ENCODE data around the gene ZNF480. TPM values are rescaled to one million over a fixed set of nuclear protein-coding genes. Genes with fewer than 3 reads are reported as not detected.
"Not testable (repeated sequence)": the region's sequence is repeated elsewhere in the genome, so short reads cannot be mapped to it uniquely, and the experiment has no call there.

The ZNF480 gene
- total and polyA plus RNA-seq, 2 donors (not counting 1 experiment from before 2014, with no cell fraction given) = 6.7 to 21.8 TPM

DNA sequence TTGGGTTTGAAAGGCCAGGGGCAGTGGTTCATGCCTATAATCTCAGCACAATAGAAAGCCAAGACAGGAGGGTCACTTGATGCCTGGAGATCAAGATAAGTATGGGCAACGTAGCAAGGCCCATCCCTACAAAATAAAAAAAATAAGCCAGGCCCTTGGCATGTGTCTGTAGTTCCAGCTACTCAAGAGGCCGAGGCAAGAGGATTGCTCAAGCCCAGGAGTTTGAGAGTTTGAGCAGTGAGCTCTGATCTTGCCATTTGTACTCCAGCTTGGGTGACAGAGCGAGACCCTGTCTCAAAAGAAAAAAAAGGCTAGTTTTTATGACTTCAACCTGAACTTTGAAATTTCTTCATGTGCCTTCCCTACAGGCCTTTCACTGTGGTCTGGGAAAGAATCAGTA, 5.2 kb upstream of the ZNF480 start:
- Histone ChIP-seq H3K4me2 (replicated peaks; ENCODE audit: low read depth, low read length, poor library complexity, severe bottlenecking) (no peak overlapping the region), H3K4me1 (ENCODE audit: control insufficient read depth in 2 of 2, insufficient read depth in 2 of 2, low read length in 2 of 2) (peaks cover 4 to 6% of the 10 kb centered on the region in 2 donors), H3K79me2 (ENCODE audit: control insufficient read depth, insufficient read depth, low read length) (peaks cover 5% of the 10 kb centered on the region), H3K36me3 (replicated peaks in 1 of 2; ENCODE audit: control extremely low read depth in 1 of 2, control insufficient read depth in 1 of 2, extremely low read depth in 1 of 2, insufficient read depth in 2 of 2, low read length in 1 of 2) (peaks cover 14 to 31% of the 10 kb centered on the region in 2 experiments), H4K20me1 (ENCODE audit: control insufficient read depth, insufficient read depth, low read length, poor library complexity, severe bottlenecking) (no peaks in the 10 kb centered on the region), H3K27ac (ENCODE audit: low read length in 2 of 2) (no peak overlapping the region), H3K9ac (ENCODE audit: low read length) (no peak overlapping the region), H3K27me3 (replicated peaks in 1 of 4; ENCODE audit: control extremely low read depth in 1 of 4, control insufficient read depth in 3 of 4, insufficient read depth in 4 of 4, low read length in 3 of 4) (no peaks in the 10 kb centered on the region), H3K4me3 (ENCODE audit: control extremely low read depth in 1 of 5, extremely low read depth in 1 of 5, insufficient read depth in 1 of 5, low read depth in 2 of 5, low read length in 4 of 5) (no peak overlapping the region), H3K9me3 (ENCODE audit: control extremely low read depth in 1 of 3, control insufficient read depth in 2 of 3, insufficient read depth in 1 of 3, low read length in 2 of 3) (peaks cover 4 to 34% (median 6%) of the 10 kb centered on the region in 3 donors), H2AFZ (ENCODE audit: insufficient read depth, low read depth, low read length, poor library complexity, severe bottlenecking) (no peak overlapping the region)
- Mint-ChIP-seq H3K9me3 (ENCODE audit: insufficient read depth) (peaks cover 11% of the 10 kb centered on the region), H3K4me3 (no peak overlapping the region), H3K4me1 (peaks cover 2% of the 10 kb centered on the region), H3K27ac (no peak overlapping the region), H3K27me3 (no peaks in the 10 kb centered on the region)
- POLR2A ChIA-PET = no interaction called here
- DNase-seq (no peak), ATAC-seq (ENCODE audit: low read depth) (no peak)
- 100% methylated on average over 3 of the region's 3 CpGs for WGBS (ENCODE audit: insufficient coverage)
- TF ChIP-seq, protein P1, sequence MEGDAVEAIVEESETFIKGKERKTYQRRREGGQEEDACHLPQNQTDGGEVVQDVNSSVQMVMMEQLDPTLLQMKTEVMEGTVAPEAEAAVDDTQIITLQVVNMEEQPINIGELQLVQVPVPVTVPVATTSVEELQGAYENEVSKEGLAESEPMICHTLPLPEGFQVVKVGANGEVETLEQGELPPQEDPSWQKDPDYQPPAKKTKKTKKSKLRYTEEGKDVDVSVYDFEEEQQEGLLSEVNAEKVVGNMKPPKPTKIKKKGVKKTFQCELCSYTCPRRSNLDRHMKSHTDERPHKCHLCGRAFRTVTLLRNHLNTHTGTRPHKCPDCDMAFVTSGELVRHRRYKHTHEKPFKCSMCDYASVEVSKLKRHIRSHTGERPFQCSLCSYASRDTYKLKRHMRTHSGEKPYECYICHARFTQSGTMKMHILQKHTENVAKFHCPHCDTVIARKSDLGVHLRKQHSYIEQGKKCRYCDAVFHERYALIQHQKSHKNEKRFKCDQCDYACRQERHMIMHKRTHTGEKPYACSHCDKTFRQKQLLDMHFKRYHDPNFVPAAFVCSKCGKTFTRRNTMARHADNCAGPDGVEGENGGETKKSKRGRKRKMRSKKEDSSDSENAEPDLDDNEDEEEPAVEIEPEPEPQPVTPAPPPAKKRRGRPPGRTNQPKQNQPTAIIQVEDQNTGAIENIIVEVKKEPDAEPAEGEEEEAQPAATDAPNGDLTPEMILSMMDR (IDR thresholded peaks at IDR 0.05) = no peak
- no peak for TF ChIP-seq EZH2 (IDR thresholded peaks at IDR 0.05; ENCODE audit: borderline replicate concordance, insufficient read depth, low read depth, low read length, poor library complexity, severe bottlenecking)
- intact Hi-C loops (cut with micrococcal nuclease) = no loop called here
- CTCF ChIA-PET = no interaction called here

DNA sequence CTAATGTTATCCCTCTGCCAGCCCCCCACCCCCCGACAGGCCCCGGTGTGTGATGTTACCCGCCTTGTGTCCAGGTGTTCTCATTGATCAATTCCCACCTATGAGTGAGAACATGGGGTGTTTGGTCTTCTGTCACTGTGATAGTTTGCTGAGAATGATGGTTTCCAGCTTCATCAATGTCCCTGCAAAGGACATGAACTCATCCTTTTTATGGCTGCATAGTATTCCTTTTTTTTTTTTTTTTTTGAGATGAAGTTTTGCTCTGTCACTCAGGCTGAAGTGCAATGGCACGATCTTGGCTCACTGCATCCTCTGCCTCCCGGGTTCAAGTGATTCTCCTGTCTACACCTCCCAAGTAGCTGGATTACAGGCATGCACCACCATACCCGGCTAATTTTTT, 4.0 kb upstream of the ZNF480 start:
- POLR2A ChIA-PET; H3K9ac ChIP-seq (ENCODE audit: low read length); H3K27ac ChIP-seq (ENCODE audit: low read length in 2 of 2); H3K27ac Mint-ChIP-seq; intact Hi-C loops (cut with micrococcal nuclease); H3K27me3 ChIP-seq (replicated peaks in 1 of 4; ENCODE audit: control extremely low read depth in 1 of 4, control insufficient read depth in 3 of 4, insufficient read depth in 4 of 4, low read length in 3 of 4); H2AFZ ChIP-seq (ENCODE audit: insufficient read depth, low read depth, low read length, poor library complexity, severe bottlenecking); H3K4me2 ChIP-seq (replicated peaks; ENCODE audit: low read depth, low read length, poor library complexity, severe bottlenecking); H3K27me3 Mint-ChIP-seq; ATAC-seq (ENCODE audit: low read depth); CTCF ChIA-PET; H3K4me3 ChIP-seq (ENCODE audit: control extremely low read depth in 1 of 5, extremely low read depth in 1 of 5, insufficient read depth in 1 of 5, low read depth in 2 of 5, low read length in 4 of 5); H3K9me3 Mint-ChIP-seq (ENCODE audit: insufficient read depth); H4K20me1 ChIP-seq (ENCODE audit: control insufficient read depth, insufficient read depth, low read length, poor library complexity, severe bottlenecking); DNase-seq; H3K4me3 Mint-ChIP-seq: not testable (repeated sequence)
- H3K36me3 ChIP-seq (replicated peaks in 1 of 2; ENCODE audit: control extremely low read depth in 1 of 2, control insufficient read depth in 1 of 2, extremely low read depth in 1 of 2, insufficient read depth in 2 of 2, low read length in 1 of 2) = peaks cover 11 to 30% of the 10 kb centered on the region in 2 experiments
- H3K4me1 ChIP-seq (ENCODE audit: control insufficient read depth in 2 of 2, insufficient read depth in 2 of 2, low read length in 2 of 2) = peaks cover 9 to 13% of the 10 kb centered on the region in 2 donors
- peaks cover 13% of the 10 kb centered on the region for H3K79me2 ChIP-seq (ENCODE audit: control insufficient read depth, insufficient read depth, low read length)
- 100% methylated on average over 2 of the region's 6 CpGs for WGBS (ENCODE audit: insufficient coverage)
- H3K4me1 Mint-ChIP-seq = peaks cover 11% of the 10 kb centered on the region
- peaks cover 4 to 33% (median 6%) of the 10 kb centered on the region in 3 donors for H3K9me3 ChIP-seq (ENCODE audit: control extremely low read depth in 1 of 3, control insufficient read depth in 2 of 3, insufficient read depth in 1 of 3, low read length in 2 of 3)

All from B cell (primary cell).